Astrocyte (in vitro differentiated cells and primary cell): Measurements from ENCODE around the gene ZIK1. TPM values are rescaled to one million over a fixed set of nuclear protein-coding genes. Genes with fewer than 3 reads are reported as not detected.
A peak's percentile ranks its signal among the peaks of the same experiment; 100 is the strongest.

ENCODE experiments used
- DNase-seq: peaks from one replicate; pipeline ENCODE4 v3.0.0-alpha.2; 2010; ENCODE audit warnings: low read depth
- FAIRE-seq: peaks from 2 replicates; lab custom pipeline; 2011; peaks lifted over from hg19 to GRCh38; lab: Jason Lieb, UNC
- H2AFZ ChIP-seq: 2 replicates; pipeline ENCODE4 v1.6.0; 2012; ENCODE audit warnings: low read depth, low read length, inconsistent platforms
- H3K27ac ChIP-seq: 2 replicates; pipeline ENCODE4 v1.5.1; 2011; ENCODE audit warnings: low read depth, low read length, inconsistent platforms
- H3K27me3 ChIP-seq: 2 replicates; pipeline ENCODE4 v1.6.0; 2011; ENCODE audit warnings: low read length, inconsistent platforms; ENCODE audit not compliant: insufficient read depth
- H3K36me3 ChIP-seq: 2 replicates; pipeline ENCODE4 v1.5.1; 2011; ENCODE audit warnings: low read length, inconsistent platforms; ENCODE audit not compliant: insufficient read depth
- H3K4me1 ChIP-seq: 2 replicates; pipeline ENCODE4 v1.5.1; 2011; ENCODE audit warnings: low read length, inconsistent platforms; ENCODE audit not compliant: insufficient read depth
- H3K4me2 ChIP-seq: 2 replicates; pipeline ENCODE4 v1.6.0; 2012; ENCODE audit warnings: low read length, inconsistent platforms
- H3K4me3 ChIP-seq: 2 replicates; pipeline ENCODE4 v1.5.1; 2011; ENCODE audit warnings: low read depth, mild to moderate bottlenecking, low read length, inconsistent platforms; ENCODE audit not compliant: insufficient read depth
- H3K79me2 ChIP-seq: 2 replicates; pipeline ENCODE4 v1.6.0; 2012; ENCODE audit warnings: mild to moderate bottlenecking, low read length, inconsistent platforms; ENCODE audit not compliant: insufficient read depth
- H3K9ac ChIP-seq: 2 replicates; pipeline ENCODE4 v1.6.0; 2012; ENCODE audit warnings: mild to moderate bottlenecking, low read length, inconsistent platforms
- H3K9me3 ChIP-seq: 2 replicates; pipeline ENCODE4 v1.5.1; 2012; ENCODE audit warnings: low read depth, mild to moderate bottlenecking, low read length, inconsistent platforms; ENCODE audit not compliant: insufficient read depth
- H4K20me1 ChIP-seq: 2 replicates; pipeline ENCODE4 v1.6.0; 2012; ENCODE audit warnings: low read length, inconsistent platforms; ENCODE audit not compliant: insufficient read depth
- H3K27ac Mint-ChIP-seq: one replicate; pipeline ENCODE4 v1.8.0; 2021; ENCODE audit warnings: mild to moderate bottlenecking, mixed read lengths; ENCODE audit not compliant: unreplicated experiment
- H3K27me3 Mint-ChIP-seq: one replicate; pipeline ENCODE4 v1.8.0; 2021; ENCODE audit warnings: low read depth, mixed read lengths; ENCODE audit not compliant: unreplicated experiment
- H3K36me3 Mint-ChIP-seq: one replicate; pipeline ENCODE4 v1.8.0; 2021; ENCODE audit warnings: low read depth, mixed read lengths; ENCODE audit not compliant: unreplicated experiment
- H3K4me1 Mint-ChIP-seq: one replicate; pipeline ENCODE4 v1.8.0; 2021; ENCODE audit warnings: low read depth, mixed read lengths; ENCODE audit not compliant: unreplicated experiment
- H3K4me3 Mint-ChIP-seq: one replicate; pipeline ENCODE4 v1.8.0; 2021; ENCODE audit warnings: mild to moderate bottlenecking, moderate library complexity, mixed read lengths; ENCODE audit not compliant: unreplicated experiment
- H3K9me3 Mint-ChIP-seq: one replicate; pipeline ENCODE4 v1.8.0; 2021; ENCODE audit warnings: mild to moderate bottlenecking, mixed read lengths; ENCODE audit not compliant: unreplicated experiment
- CTCF ChIP-seq: IDR thresholded peaks from 2 replicates; pipeline ENCODE4 v1.5.1; 2011; ENCODE audit warnings: low read depth, mild to moderate bottlenecking, inconsistent platforms, low read length, moderate library complexity; ENCODE audit not compliant: insufficient read depth
- EZH2 ChIP-seq: IDR thresholded peaks from 2 replicates; pipeline ENCODE4 v1.6.1; 2012; ENCODE audit warnings: mild to moderate bottlenecking, low read length, inconsistent platforms; ENCODE audit not compliant: insufficient read depth
- total RNA-seq: library from RNA; stranded (reverse); gene quantifications from 2 replicates; pipeline ENCODE4 v1.2.1, GENCODE V29; 2021

ZIK1 gene
- total RNA-seq, 1 donor from 2014 or later: 8.9 TPM

- peaks cover 26% of the 10 kb centered on the region for H3K36me3 Mint-ChIP-seq
- peak overlapping the region; percentile 82 for H3K9ac ChIP-seq
Observed at GRCh38 chr19:57560049-57560491, 23.9 kb upstream of the ZIK1 start.

GRCh38 chr19:57563547-57563946 is 20.4 kb upstream of the ZIK1 start:
- Histone ChIP-seq H2AFZ (no peak overlapping the region), H3K9me3 (peaks cover 43% of the 10 kb centered on the region), H3K4me1 (peaks cover 7% of the 10 kb centered on the region), H3K27me3 (no peaks in the 10 kb centered on the region), H3K36me3 (no peaks in the 10 kb centered on the region), H3K27ac (no peak overlapping the region), H3K4me3 (no peak overlapping the region), H4K20me1 (peaks cover 1% of the 10 kb centered on the region), H3K9ac (no peak overlapping the region), H3K4me2 (no peak overlapping the region), H3K79me2 (peaks cover 11% of the 10 kb centered on the region)
- Mint-ChIP-seq H3K36me3 (peaks cover 12% of the 10 kb centered on the region), H3K9me3 (peaks cover 74% of the 10 kb centered on the region), H3K4me3 (no peak overlapping the region), H3K27ac (no peak overlapping the region), H3K27me3 (no peaks in the 10 kb centered on the region), H3K4me1 (peaks cover 1% of the 10 kb centered on the region)
- FAIRE-seq: no peak
- no peak for DNase-seq
- TF ChIP-seq CTCF: no peak
- TF ChIP-seq EZH2: no peak

More at GRCh38 chr19:57560049-57560491, 23.9 kb upstream of the ZIK1 start:
- H3K4me2 ChIP-seq: peak overlapping the region; percentile 89
- Mint-ChIP-seq H3K4me3 (peak overlapping the region; percentile 99), H3K9me3 (peaks cover 43% of the 10 kb centered on the region), H3K27ac (peak overlapping the region; percentile 62), H3K27me3 (no peaks in the 10 kb centered on the region), H3K4me1 (peaks cover 9% of the 10 kb centered on the region)
- H3K36me3 ChIP-seq: peaks cover 7% of the 10 kb centered on the region
- H3K27ac ChIP-seq: peak overlapping the region; percentile 62
- FAIRE-seq: no peak
- peaks cover 29% of the 10 kb centered on the region for H3K9me3 ChIP-seq
- peak overlapping the region; percentile 80 for H3K4me3 ChIP-seq
- peaks cover 9% of the 10 kb centered on the region for H4K20me1 ChIP-seq
- no peaks in the 10 kb centered on the region for H3K27me3 ChIP-seq
- H2AFZ ChIP-seq: peak overlapping the region; percentile 79
- peaks cover 22% of the 10 kb centered on the region for H3K79me2 ChIP-seq
- peaks cover 7% of the 10 kb centered on the region for H3K4me1 ChIP-seq
- DNase-seq: peak; percentile 60
- TF ChIP-seq CTCF: no peak
- TF ChIP-seq EZH2: no peak
